Left lung (tissue), 10 donors: Measurements from ENCODE around the gene EPHB2. TPM values are rescaled to one million over a fixed set of nuclear protein-coding genes. Genes with fewer than 3 reads are reported as not detected.

ENCODE experiments used
- ATAC-seq: fragments of 200-7000 bp; cut with Tn5 transposase; one replicate; pipeline ENCODE4 v1.9.1; 2020; ENCODE audit warnings: moderate library complexity
- DNase-seq, 4 donors: peaks; one replicate each; pipeline ENCODE4 v3.0.0-alpha.2; 2013 to 2020
- H3K27ac ChIP-seq, 2 donors: fragments of 200-600 bp; sonication (generic) in 1 of 2; one replicate each; pipeline versions ENCODE4 v1.5.0 to v1.8.0; 2020 to 2021
- H3K27me3 ChIP-seq, 2 donors: fragments of 200-600 bp; sonication (generic) in 1 of 2; one replicate each; pipeline versions ENCODE4 v1.5.0 to v1.8.0; 2020 to 2021
- H3K36me3 ChIP-seq, 2 donors: fragments of 200-600 bp; sonication (generic) in 1 of 2; one replicate each; pipeline versions ENCODE4 v1.5.0 to v1.8.0; 2020 to 2021
- H3K4me1 ChIP-seq, 2 donors: fragments of 200-600 bp; one replicate each; pipeline ENCODE4 v1.8.0; 2021
- H3K4me3 ChIP-seq, 2 donors: fragments of 200-600 bp; sonication (generic) in 1 of 2; one replicate each; pipeline versions ENCODE4 v1.5.0 to v1.8.0; 2020 to 2021; ENCODE audit warnings: mild to moderate bottlenecking in 1 of 2
- H3K9me3 ChIP-seq, 2 donors: fragments of 200-600 bp; sonication (generic) in 1 of 2; one replicate each; pipeline versions ENCODE4 v1.5.0 to v1.8.0; 2020 to 2021
- CTCF ChIP-seq, 2 donors: fragments of 200-600 bp; sonication (generic) in 1 of 2; IDR thresholded peaks; one replicate each; pipeline versions ENCODE4 v1.5.0 to v1.8.0; 2021; ENCODE audit warnings: antibody characterized with exemption in 2 of 2
- intact Hi-C, 2 donors: fragments of 100-400 bp; cut with DNase I; formaldehyde crosslinking; loops; one replicate each; pipeline versions ENCODE4 v1.11.2 to v1.14.2; 2022
- polyA plus RNA-seq, 6 donors: library from polyadenylated mRNA; unstranded; fragments of 120-200 nt; gene quantifications; one replicate each; pipeline ENCODE4 v1.2.1, GENCODE V29; 2013; ENCODE audit not compliant: insufficient read length in 6 of 6
- total RNA-seq, 2 donors: library from RNA; stranded (reverse); fragmentation: NEBNext Ultra II Directional; extraction: Animal tissue kit (Norgen Biotek cat#: 25700); gene quantifications; one replicate each; pipeline ENCODE4 v1.2.1, GENCODE V29; 2021
- donor health status: DM: no; HTN: yes; CAD: no.
- donor health status: DM: no; HTN: no; CAD: no.

The EPHB2 gene
- total and polyA plus RNA-seq, 8 donors = 11.3 to 21.0 (median 17.2) TPM

DNA sequence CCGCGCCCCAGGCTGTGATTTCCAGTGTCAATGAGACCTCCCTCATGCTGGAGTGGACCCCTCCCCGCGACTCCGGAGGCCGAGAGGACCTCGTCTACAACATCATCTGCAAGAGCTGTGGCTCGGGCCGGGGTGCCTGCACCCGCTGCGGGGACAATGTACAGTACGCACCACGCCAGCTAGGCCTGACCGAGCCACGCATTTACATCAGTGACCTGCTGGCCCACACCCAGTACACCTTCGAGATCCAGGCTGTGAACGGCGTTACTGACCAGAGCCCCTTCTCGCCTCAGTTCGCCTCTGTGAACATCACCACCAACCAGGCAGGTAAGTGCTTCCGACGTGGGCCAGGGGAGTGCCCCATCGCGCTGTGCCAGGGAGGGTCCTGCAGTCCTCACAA, 154.2 kb downstream of the EPHB2 start:
- no peak for DNase-seq
- no peak for TF ChIP-seq CTCF (IDR thresholded peaks at IDR 0.05)
- Histone ChIP-seq H3K4me1 (no peaks in the 10 kb centered on the region), H3K27ac (no peak overlapping the region), H3K4me3 (no peak overlapping the region), H3K27me3 (no peaks in the 10 kb centered on the region), H3K9me3 (peaks cover 0 to 3% of the 10 kb centered on the region in 2 donors), H3K36me3 (no peaks in the 10 kb centered on the region)
- intact Hi-C loops = loop anchor here in 1 of 2 donors (10.0 kb wide), 1 partner anchor 160 kb away; no protein-coding TSS in a partner anchor
- no peak for ATAC-seq

- peaks cover 0 to 3% of the 10 kb centered on the region in 2 donors for H3K9me3 ChIP-seq
- no peaks in the 10 kb centered on the region for H3K27me3 ChIP-seq
- no peak overlapping the region for H3K27ac ChIP-seq
- ATAC-seq (no peak), DNase-seq (no peak)
- TF ChIP-seq CTCF (IDR thresholded peaks at IDR 0.05) = no peak
- no peak overlapping the region for H3K4me3 ChIP-seq
- no peaks in the 10 kb centered on the region for H3K4me1 ChIP-seq
- no peaks in the 10 kb centered on the region for H3K36me3 ChIP-seq
- intact Hi-C loops = loop anchor here in 1 of 2 donors (10.0 kb wide), 1 partner anchor 161 kb away; no protein-coding TSS in a partner anchor
Measured at GRCh38 chr1:22865736-22866135, 155.1 kb downstream of the EPHB2 start.

DNA sequence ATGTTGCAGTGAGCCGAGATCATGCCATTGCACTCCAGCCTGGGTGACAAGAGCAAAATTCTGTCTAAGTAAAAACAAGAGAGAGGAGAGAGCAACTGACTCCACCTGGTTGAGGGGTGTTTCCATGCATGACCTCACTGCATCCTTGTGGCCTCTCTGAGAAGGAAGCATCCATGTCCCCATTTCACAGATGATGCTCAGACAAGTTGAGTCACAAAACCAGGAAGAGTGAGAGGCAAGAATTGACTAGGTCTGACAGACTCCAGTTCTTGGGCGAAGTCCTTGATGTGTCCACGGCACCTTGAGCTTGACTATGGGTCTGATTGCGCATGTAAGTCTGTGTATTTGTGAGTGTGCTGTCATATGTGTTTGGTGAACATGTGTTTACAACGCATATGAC, 156.2 kb downstream of the EPHB2 start:
- no peak for DNase-seq
- no peaks in the 10 kb centered on the region for H3K27me3 ChIP-seq
- no peak overlapping the region for H3K4me3 ChIP-seq
- no peak for TF ChIP-seq CTCF (IDR thresholded peaks at IDR 0.05)
- intact Hi-C loops = loop anchor here in 1 of 2 donors (10.0 kb wide), 1 partner anchor 162 kb away; no protein-coding TSS in a partner anchor
- no peak overlapping the region for H3K27ac ChIP-seq
- peaks cover 0 to 3% of the 10 kb centered on the region in 2 donors for H3K9me3 ChIP-seq
- H3K4me1 ChIP-seq = no peaks in the 10 kb centered on the region
- no peaks in the 10 kb centered on the region for H3K36me3 ChIP-seq
- ATAC-seq = no peak

GRCh38 chr1:22868331-22868730, 157.7 kb downstream of the EPHB2 start:
- Histone ChIP-seq H3K27ac (no peak overlapping the region), H3K36me3 (no peaks in the 10 kb centered on the region), H3K9me3 (peaks cover 0 to 3% of the 10 kb centered on the region in 2 donors), H3K4me1 (no peaks in the 10 kb centered on the region), H3K27me3 (no peaks in the 10 kb centered on the region), H3K4me3 (no peak overlapping the region)
- no peak for TF ChIP-seq CTCF (IDR thresholded peaks at IDR 0.05)
- ATAC-seq = no peak
- intact Hi-C loops = loop anchor here in 1 of 2 donors (10.0 kb wide), 1 partner anchor 164 kb away; no protein-coding TSS in a partner anchor
- DNase-seq = no peak

DNA sequence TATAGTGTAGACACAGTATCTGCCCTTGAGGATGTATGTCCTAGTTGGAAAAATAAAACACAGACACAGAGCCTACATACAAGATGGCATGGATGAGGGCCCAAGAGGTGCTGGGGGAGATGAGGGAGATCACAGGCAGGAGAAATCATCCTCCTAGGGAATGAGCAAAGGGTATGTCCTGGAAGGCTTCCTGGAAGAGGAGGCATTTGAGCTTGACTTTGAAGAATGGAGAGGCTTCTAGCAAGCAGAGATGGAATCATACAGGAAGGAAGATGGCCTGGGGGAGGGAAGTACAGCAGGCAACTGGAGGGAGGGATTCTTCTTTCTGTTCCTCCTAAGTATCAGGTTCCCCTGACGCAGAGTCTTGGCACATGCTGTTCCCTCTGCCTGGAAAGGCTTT, 158.7 kb downstream of the EPHB2 start:
- Histone ChIP-seq H3K4me3 (no peak overlapping the region), H3K27ac (no peak overlapping the region), H3K27me3 (no peaks in the 10 kb centered on the region), H3K36me3 (no peaks in the 10 kb centered on the region), H3K4me1 (no peaks in the 10 kb centered on the region), H3K9me3 (peaks cover 0 to 3% of the 10 kb centered on the region in 2 donors)
- intact Hi-C loops = loop anchor here in 1 of 2 donors (10.0 kb wide), 1 partner anchor 165 kb away; no protein-coding TSS in a partner anchor
- DNase-seq = no peak
- TF ChIP-seq CTCF (IDR thresholded peaks at IDR 0.05) = no peak
- no peak for ATAC-seq
